HG03097 (cell line): ENCODE data around the gene CD8A.
"Not testable (repeated sequence)": the region's sequence is repeated elsewhere in the genome, so short reads cannot be mapped to it uniquely, and the experiment has no call there.

Experiments
- ATAC-seq: cut with Tn5 transposase; IDR thresholded peaks from one replicate; pipeline ENCODE4 v1.9.1; 2021; ENCODE audit not compliant: unreplicated experiment, low FRiP score

CD8A gene

DNA sequence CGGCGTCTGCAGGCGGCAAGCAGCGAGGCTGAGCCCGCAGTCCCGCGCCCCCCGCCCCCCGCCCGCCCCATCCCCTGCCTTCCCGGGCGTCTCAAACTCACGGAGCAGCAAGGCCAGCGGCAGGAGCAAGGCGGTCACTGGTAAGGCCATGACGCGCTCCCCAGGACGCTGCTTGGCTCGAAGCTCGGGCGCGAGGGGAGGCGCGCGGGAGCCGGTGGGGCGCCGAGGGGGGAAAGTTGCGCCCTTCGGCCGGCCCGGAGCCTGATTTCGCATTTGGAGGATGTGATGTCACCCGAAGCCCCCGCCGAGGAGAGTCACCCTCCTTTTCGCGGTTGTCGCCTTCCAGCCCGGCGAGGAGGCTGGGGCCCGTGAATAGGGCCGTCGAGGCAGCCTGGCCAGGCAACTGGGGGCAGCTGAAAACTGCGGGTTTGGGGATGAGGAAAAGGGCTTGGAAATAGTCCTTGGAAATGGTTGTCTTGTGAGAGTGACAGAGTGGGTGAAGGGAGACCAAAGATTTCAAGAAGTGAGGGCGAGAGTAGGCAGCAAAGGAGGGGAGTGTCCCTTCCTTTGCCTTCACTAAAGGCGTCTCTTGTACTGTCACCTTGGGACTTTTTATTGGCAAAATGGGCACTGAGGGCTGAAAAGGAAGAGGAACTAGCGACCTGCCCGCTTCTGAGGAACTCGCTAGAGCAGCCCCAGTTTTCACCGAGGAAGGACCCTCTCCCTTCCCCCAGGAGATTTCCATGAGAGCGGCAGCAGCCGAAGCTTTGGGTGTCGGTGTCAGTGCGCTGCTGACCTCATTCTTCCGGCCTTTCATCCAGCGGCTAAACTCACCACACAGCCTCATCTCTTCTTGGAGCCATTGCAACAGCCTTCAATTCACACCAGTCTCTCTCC lies at the start of gene CD8A:
CD8A (minus strand) TSS at position 238 of the 897 bp plus-strand sequence; CDS start at position 150, 88 bp downstream.
- ATAC-seq: no peak

DNA sequence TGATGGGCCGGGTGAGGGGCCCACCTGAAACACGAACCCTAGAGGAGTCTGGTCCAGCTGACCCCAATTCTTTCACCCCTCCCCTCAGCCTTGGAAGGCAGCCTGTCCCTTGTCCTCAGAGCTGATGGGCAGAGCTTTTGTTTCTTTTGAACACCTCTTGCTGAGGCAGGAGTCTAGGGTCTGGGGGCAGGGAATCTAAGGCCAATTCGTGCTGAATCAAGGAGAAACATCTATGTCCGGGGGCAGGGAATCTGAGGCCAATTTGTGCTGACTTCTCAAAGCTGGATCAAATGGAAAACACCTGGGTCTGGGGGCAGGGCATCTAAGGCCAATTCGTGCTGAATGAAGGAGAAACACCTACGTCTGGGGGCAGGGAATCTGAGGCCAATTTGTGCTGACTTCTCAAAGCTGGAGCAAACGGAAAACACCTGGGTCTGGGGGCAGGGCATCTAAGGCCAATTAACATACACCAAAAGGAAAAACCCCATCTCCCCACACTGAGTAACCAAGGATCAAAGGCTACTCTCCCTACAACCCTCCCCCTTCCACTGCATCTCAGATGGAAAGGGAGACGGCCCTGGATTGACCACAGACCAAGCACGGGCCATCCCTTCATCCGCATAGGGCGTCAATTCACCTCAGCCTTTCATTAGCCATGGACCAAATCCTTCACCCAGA lies 49.3 kb upstream of the CD8A start:
- ATAC-seq: not testable (repeated sequence)

DNA sequence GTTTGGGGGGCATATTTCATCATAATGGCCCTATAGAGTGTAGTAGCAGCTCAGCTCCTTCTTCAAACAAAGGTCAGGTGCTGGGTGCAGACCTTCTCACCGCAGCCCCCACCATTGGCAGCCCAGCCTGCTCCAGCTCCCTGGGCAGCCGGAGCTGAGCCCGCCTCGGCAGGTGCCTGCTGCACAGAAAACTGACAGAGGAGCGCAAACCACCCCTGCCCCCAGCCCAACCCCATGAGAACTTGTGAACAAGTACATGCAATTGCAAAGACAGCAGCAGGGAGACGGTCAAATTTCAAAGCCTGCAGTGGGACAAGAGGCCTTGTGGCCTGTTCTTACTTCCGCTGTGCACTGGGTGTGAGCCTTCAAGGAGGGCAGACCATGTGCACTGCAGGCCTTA lies 48.7 kb upstream of the CD8A start:
- ATAC-seq: not testable (repeated sequence)

- ATAC-seq: not testable (repeated sequence)
Observed at GRCh38 chr2:86837714-86838113, 47.0 kb upstream of the CD8A start.

DNA sequence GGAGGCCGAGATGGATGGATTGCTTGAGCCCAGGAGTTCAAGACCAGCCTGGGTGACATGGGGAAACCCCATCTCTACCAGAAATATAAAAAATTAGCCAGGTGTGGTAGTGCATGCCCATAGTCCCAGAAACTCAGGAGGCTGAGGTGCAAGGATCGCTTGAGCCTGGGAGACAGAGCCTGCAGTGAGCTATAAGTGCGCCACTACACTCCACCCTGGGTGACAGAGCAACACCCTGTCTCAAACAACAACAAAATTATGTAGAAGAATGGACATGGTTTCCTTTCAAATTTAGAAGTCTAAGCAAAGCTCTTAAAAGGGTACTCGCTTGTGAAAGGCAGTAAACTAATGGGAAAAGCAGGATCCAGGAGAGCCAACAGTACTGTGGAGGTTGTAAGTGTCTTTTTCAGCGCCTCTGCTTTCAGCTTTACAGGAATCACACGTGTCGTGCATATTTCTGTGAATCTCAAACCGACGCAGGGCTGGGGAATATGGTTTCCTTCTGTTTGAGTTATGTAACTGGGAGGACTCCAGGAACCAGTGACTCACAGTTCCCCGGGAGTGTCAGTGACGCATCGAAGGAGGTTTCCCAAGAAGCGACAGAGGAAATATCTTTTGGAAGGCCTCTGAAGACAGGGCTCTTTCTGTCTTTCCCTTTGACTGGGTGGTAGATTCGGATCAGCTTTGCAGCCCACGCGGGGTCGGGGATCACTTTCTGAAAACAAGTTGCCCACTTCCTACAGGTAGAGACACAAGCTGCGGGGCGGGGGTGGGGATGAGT lies 46.4 kb upstream of the CD8A start:
- not testable (repeated sequence) for ATAC-seq

- not testable (repeated sequence) for ATAC-seq
Observed at GRCh38 chr2:86835548-86835889, 44.8 kb upstream of the CD8A start.

DNA sequence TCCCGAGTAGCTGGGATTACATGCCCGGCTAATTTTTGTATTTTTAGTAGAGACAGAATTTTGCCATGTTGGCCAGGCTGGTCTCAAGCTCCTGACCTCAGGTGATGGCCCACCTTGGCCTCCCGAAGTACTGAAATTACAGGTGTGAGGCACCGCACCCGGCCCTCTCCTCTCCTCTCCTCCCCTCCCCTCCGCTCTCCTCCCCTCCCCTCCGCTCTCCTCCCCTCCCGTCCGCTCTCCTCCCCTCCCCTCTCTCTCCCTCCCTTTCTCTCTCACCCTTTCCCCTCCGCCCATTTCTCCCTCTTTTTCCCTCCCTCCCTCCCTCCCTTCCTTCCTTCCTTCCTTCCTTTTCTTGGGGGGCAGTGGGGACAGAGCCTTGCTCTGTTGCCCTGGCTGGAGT lies 42.6 kb upstream of the CD8A start:
- no peak for ATAC-seq

DNA sequence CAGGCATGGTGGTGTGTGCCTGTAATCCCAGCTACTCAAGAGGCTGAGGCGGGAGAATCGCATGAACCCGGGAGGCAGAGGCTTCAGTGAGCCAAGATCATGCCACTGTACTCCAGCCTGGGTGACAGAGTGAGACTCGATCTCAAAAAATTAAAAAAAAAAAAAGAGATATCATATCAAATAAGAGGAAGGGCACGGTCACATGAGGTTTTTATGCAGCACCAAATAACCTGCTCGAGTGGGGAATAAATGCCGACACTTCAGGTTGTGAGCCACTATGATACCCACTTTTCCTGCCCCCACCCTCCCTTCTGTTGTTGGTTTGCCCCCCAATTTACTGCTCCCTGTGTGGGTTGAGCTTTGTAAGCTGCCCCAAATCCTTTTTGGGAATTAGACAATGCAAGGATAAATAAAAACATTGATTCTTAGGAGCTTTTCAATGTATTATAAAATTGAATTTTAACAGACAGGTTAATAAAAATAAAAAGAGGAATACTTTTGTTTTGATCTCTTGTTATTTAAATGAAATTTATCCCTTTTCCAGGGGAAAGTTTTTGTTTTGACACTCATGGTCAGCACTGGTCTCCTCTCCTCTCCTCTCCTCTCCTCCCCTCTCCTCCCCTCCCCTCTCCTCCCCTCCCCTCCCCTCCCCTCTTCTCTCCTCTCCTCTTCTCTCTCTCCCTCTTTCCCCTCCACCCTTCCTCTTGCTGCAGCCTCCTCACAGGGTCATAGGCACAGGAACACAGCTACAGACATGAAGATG lies 41.8 kb upstream of the CD8A start:
- ATAC-seq: no peak

DNA sequence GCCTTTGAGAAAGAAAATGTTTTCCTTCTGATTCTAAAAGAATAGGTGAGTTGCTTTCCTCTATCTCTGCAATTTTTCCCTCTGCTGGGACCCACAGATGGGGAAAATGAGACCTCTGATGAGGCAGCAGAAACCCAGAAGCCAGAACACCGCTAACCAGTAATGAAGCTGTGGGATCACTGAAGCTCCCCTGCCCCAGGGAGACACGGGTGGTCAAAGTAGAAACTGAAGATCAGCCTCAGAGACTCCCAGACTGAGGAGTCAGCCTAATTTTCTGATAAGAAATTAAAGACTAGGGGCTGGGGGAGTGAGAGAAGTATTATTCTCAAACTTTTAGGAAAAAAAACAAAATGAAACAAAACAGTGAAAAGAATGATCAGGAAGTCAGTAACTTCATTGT lies 40.8 kb upstream of the CD8A start:
- ATAC-seq: no peak

- no peak for ATAC-seq
Observed at GRCh38 chr2:86826951-86827350, 36.2 kb upstream of the CD8A start.

- no peak for ATAC-seq
Observed at GRCh38 chr2:86825693-86826381, 35.1 kb upstream of the CD8A start.

GRCh38 chr2:86825036-86825692 lies 34.5 kb upstream of the CD8A start:
- no peak for ATAC-seq

GRCh38 chr2:86822668-86823345 lies 32.1 kb upstream of the CD8A start:
- ATAC-seq: no peak

DNA sequence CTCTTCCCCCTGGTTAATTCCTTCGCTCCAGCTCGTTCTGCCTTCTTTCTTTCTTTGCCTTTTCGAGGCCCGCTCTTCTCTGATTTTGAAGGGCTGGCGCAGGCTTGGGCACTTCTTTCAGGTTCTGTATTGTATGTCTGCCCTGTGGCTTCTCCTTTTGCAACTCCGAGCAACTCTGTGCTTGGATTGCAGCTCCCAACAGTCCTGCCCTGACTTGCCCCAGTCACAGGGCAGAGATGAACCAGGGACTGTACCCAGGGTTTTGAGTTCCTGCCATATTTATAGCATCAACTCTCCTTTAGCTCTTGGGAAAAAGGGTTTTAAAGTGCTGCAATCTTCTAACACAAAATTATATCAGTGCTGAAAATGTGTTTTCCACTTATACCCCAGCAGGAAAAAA lies 31.1 kb upstream of the CD8A start:
- ATAC-seq: no peak

GRCh38 chr2:86821306-86821705 lies 30.6 kb upstream of the CD8A start:
- ATAC-seq: no peak

GRCh38 chr2:86818957-86819356 lies 28.2 kb upstream of the CD8A start:
- no peak for ATAC-seq

GRCh38 chr2:86818114-86818801 lies 27.5 kb upstream of the CD8A start:
- ATAC-seq: no peak

DNA sequence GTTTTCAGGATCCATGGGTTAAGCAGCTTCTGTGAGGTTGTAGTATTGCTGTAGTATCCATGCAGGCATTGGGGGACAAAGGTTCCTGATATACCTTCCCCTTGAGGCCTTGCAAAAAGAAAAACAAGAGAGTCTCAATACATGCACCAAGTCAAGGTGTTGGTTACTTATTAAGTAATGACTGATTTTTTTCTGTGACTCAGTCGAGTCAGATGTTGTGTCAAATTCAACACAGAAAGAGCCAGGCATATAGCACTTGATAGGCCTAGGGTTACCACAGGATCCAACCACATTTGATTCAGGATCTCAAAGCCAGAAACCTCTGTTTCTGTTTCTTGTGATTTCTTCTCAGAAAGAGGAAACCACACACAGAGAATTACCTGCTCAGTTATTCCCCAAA lies 24.9 kb upstream of the CD8A start:
- no peak for ATAC-seq
